Testis (tissue), 2 donors: Measurements from ENCODE around the gene PRKCA.

Source experiments
- POLR2A ChIP-seq: fragments of 450-650 bp; IDR thresholded peaks from one replicate; pipeline ENCODE4 v1.6.1; 2017; ENCODE audit warnings: antibody characterized with exemption, mild to moderate bottlenecking, moderate library complexity
- TF ChIP-seq, protein P1 (sequence below), 3 experiments: fragments of 450-650 bp in 2 of 3; fragments of 200-600 bp in 1 of 3; sonication (generic) in 1 of 3; IDR thresholded peaks; one replicate each; pipeline ENCODE4 v1.5.1; 2016 to 2019; ENCODE audit warnings: antibody characterized with exemption in 3 of 3, mild to moderate bottlenecking in 2 of 3, moderate library complexity in 1 of 3

DNA sequence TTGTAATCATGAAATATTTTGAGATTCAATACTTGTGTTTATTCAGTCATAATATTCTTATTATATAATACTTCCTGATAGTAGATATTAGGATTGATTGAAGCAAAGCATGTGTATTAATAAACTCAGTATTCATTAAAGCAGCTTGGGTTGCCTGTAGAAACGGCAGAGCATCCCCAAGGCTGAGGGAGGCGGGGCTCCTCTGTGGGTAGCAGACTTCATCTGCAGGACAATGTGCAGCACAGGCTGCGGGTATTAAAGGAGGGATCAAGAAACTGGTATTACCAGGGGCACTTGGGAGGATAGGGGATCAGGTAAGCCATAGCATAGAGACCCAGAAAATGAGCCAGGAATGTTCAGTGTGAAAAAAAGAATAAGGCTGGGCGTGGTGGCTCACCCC, 213.6 kb downstream of the PRKCA start:
- TF ChIP-seq POLR2A, result no peak
- TF ChIP-seq, protein P1, sequence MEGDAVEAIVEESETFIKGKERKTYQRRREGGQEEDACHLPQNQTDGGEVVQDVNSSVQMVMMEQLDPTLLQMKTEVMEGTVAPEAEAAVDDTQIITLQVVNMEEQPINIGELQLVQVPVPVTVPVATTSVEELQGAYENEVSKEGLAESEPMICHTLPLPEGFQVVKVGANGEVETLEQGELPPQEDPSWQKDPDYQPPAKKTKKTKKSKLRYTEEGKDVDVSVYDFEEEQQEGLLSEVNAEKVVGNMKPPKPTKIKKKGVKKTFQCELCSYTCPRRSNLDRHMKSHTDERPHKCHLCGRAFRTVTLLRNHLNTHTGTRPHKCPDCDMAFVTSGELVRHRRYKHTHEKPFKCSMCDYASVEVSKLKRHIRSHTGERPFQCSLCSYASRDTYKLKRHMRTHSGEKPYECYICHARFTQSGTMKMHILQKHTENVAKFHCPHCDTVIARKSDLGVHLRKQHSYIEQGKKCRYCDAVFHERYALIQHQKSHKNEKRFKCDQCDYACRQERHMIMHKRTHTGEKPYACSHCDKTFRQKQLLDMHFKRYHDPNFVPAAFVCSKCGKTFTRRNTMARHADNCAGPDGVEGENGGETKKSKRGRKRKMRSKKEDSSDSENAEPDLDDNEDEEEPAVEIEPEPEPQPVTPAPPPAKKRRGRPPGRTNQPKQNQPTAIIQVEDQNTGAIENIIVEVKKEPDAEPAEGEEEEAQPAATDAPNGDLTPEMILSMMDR (IDR thresholded peaks at IDR 0.05), result no peak
